ENCODE measurements around the gene MAML3. TPM values are rescaled to one million over a fixed set of nuclear protein-coding genes. Genes with fewer than 3 reads are reported as not detected.

Gene MAML3
- total RNA-seq, 6 experiments from 2014 or later, result 1.2 to 1.9 (median 1.6) TPM

- TF ChIP-seq CTCF (IDR thresholded peaks at IDR 0.05), result no peak
- Mint-ChIP-seq H3K4me1 (ENCODE audit: low read depth) (peaks cover 5% of the 10 kb centered on the region; the same call in 1 of the 2 replicates), H3K27ac (no peak overlapping the region), H3K4me3 (no peak overlapping the region), H3K9me3 (peaks cover 4% of the 10 kb centered on the region; the same call in 1 of the 2 replicates), H3K36me3 (ENCODE audit: low read depth) (peaks cover 14% of the 10 kb centered on the region), H3K27me3 (ENCODE audit: insufficient read depth) (no peaks in the 10 kb centered on the region; the same call in 1 of the 2 replicates)
- no peak for DNase-seq
These were observed 346.5 kb downstream of the MAML3 start for GRCh38 chr4:139807483-139807882.

DNA sequence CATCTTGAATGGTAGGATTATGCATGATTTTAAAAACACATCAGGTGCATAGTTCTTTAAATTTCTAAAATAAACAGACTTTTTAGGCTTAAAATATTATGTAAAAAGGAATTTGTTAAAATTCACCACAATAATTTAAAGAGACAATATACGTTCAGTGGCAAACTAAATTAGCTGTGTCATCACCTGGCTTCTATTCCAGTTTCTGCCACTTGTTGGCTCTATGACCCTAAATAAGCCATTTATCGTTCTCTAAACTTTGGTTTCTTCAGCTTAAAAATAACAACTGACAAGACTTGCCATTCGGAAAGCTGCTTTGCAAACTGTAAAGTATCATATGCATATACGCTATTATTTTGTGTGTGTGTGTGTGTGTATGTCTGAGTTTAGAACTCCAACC is 347.1 kb downstream of the MAML3 start:
- H3K4me1 Mint-ChIP-seq (ENCODE audit: low read depth), result peaks cover 5% of the 10 kb centered on the region; the same call in 1 of the 2 replicates
- peaks cover 14% of the 10 kb centered on the region for H3K36me3 Mint-ChIP-seq (ENCODE audit: low read depth)
- TF ChIP-seq CTCF (IDR thresholded peaks at IDR 0.05), result no peak
- DNase-seq, result no peak
- H3K4me3 Mint-ChIP-seq, result no peak overlapping the region
- H3K27me3 Mint-ChIP-seq (ENCODE audit: insufficient read depth), result peaks cover 2% of the 10 kb centered on the region
- no peak overlapping the region for H3K27ac Mint-ChIP-seq
- H3K9me3 Mint-ChIP-seq, result peaks cover 4% of the 10 kb centered on the region; the same call in 1 of the 2 replicates

DNA sequence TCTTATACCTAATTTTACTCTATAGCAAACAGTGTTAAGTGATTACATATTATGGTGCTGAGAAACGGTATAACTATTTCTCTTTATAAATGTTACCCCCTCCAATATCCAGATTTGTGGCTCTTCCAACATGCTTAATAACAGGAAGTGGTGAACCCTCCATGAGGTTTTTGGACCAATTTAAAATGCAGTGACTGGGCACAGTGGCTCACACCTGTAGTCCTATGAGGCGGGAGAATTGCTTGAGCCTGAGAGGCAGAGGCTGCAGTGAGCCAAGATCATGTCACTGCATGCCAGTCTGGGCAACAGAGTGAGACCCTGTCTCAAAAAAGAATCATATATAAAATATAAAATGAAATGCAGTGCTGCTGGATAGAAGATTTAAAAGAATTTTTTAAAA is 351.1 kb downstream of the MAML3 start:
- Mint-ChIP-seq H3K9me3 (no peaks in the 10 kb centered on the region), H3K4me1 (ENCODE audit: low read depth) (no peaks in the 10 kb centered on the region), H3K36me3 (ENCODE audit: low read depth) (no peaks in the 10 kb centered on the region), H3K4me3 (no peak overlapping the region), H3K27me3 (ENCODE audit: insufficient read depth) (peaks cover 4% of the 10 kb centered on the region), H3K27ac (no peak overlapping the region)
- TF ChIP-seq CTCF (IDR thresholded peaks at IDR 0.05), result no peak
- no peak for DNase-seq

DNA sequence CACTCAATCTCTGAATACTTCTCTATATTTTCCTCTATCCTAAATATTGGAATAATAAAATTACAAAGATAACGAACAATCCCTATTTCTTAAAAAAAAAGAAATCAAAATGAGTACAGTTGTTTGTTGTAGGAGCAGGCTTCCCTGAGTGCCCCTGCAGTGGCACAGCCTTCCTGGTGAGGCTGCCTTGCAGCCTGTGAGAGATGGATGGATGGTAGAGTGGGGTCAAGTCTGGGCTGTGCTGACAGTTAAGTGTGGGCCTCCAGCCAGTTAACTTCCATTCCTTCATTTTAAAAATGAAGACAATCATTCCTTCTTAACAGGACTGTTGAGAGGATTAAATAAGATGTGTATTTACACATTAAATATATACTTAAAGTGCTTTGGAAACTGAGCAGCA is 351.5 kb downstream of the MAML3 start:
- no peak for DNase-seq
- Mint-ChIP-seq H3K9me3 (no peaks in the 10 kb centered on the region), H3K27ac (no peak overlapping the region), H3K36me3 (ENCODE audit: low read depth) (no peaks in the 10 kb centered on the region), H3K4me3 (no peak overlapping the region), H3K4me1 (ENCODE audit: low read depth) (no peaks in the 10 kb centered on the region), H3K27me3 (ENCODE audit: insufficient read depth) (peaks cover 6% of the 10 kb centered on the region)
- no peak for TF ChIP-seq CTCF (IDR thresholded peaks at IDR 0.05)

DNA sequence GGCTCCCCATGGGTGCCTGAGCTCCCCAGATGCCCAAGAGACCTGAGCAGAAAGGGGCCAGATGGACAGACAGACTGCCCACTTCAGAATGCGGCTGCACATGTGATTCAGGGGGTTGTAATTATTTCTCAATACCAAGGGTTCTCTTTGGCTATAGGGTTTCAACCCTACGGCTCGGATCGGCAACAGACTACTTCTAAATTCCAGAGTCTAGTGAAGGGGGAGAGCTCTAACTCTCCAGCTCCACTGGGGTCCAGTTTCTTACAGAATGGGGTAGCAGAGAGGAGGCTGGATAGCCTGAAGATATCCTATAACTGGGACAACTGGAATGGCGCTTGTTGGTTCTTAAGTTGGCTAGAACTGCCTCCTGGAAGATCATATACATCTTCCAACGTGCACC is 352.1 kb downstream of the MAML3 start:
- DNase-seq, result no peak
- no peak overlapping the region for H3K27ac Mint-ChIP-seq
- no peak overlapping the region for H3K4me3 Mint-ChIP-seq
- H3K27me3 Mint-ChIP-seq (ENCODE audit: insufficient read depth), result peaks cover 6% of the 10 kb centered on the region
- no peaks in the 10 kb centered on the region for H3K36me3 Mint-ChIP-seq (ENCODE audit: low read depth)
- H3K4me1 Mint-ChIP-seq (ENCODE audit: low read depth), result no peaks in the 10 kb centered on the region
- no peaks in the 10 kb centered on the region for H3K9me3 Mint-ChIP-seq
- no peak for TF ChIP-seq CTCF (IDR thresholded peaks at IDR 0.05)

GRCh38 chr4:139800082-139800481 is 353.9 kb downstream of the MAML3 start:
- TF ChIP-seq CTCF (IDR thresholded peaks at IDR 0.05), result no peak
- no peak for DNase-seq
- H3K36me3 Mint-ChIP-seq (ENCODE audit: low read depth), result no peaks in the 10 kb centered on the region
- H3K9me3 Mint-ChIP-seq, result no peaks in the 10 kb centered on the region
- no peak overlapping the region for H3K27ac Mint-ChIP-seq
- peaks cover 10% of the 10 kb centered on the region for H3K4me1 Mint-ChIP-seq (ENCODE audit: low read depth)
- peaks cover 6% of the 10 kb centered on the region for H3K27me3 Mint-ChIP-seq (ENCODE audit: insufficient read depth)
- H3K4me3 Mint-ChIP-seq, result no peak overlapping the region

Data from HFFc6 (cell line).